ENCODE results near the gene WDFY4.

GRCh38 chr10:48902096-48902495 lies 217.4 kb downstream of the WDFY4 start:
- no peak for TF ChIP-seq CTCF (IDR thresholded peaks at IDR 0.05)
- TF ChIP-seq EZH2phosphoT487 (IDR thresholded peaks at IDR 0.05): no peak
- TF ChIP-seq EZH2 (IDR thresholded peaks at IDR 0.05): no peak
